ENCODE data around the gene ZNF385A.

Gene ZNF385A

GRCh38 chr12:54420766-54421144 is 36.2 kb upstream of the ZNF385A start:
- Histone ChIP-seq H3K9me3 (ENCODE audit: insufficient read depth, low read length) (no peaks in the 10 kb centered on the region), H3K36me3 (ENCODE audit: insufficient read depth, insufficient read length, low read length) (peaks cover 6% of the 10 kb centered on the region), H3K4me3 (ENCODE audit: insufficient read length, low read depth) (no peak overlapping the region), H3K27me3 (ENCODE audit: insufficient read depth, insufficient read length) (peaks cover 17% of the 10 kb centered on the region), H3K9ac (ENCODE audit: insufficient read length, low read depth) (no peak overlapping the region), H3K4me1 (ENCODE audit: insufficient read depth, insufficient read length) (peaks cover 16% of the 10 kb centered on the region)
- no peak for DNase-seq (ENCODE audit: low read depth, low spot score)
- TF ChIP-seq YY1 (IDR thresholded peaks at IDR 0.05; ENCODE audit: insufficient read depth, insufficient read length) (no peak), ZNF274 (IDR thresholded peaks at IDR 0.05; ENCODE audit: low read depth, low read length) (no peak), SUZ12 (IDR thresholded peaks at IDR 0.05; ENCODE audit: extremely low read depth, insufficient read depth, insufficient read length) (no peak)

- Histone ChIP-seq H3K9ac (ENCODE audit: insufficient read length, low read depth) (peak within 1 kb of the TSS; percentile 85), H3K27me3 (ENCODE audit: insufficient read depth, insufficient read length) (peaks cover 3% of the 10 kb centered on the region), H3K36me3 (ENCODE audit: insufficient read depth, insufficient read length, low read length) (peaks cover 16% of the 10 kb centered on the region), H3K9me3 (ENCODE audit: insufficient read depth, low read length) (no peaks in the 10 kb centered on the region), H3K4me1 (ENCODE audit: insufficient read depth, insufficient read length) (peaks cover 16% of the 10 kb centered on the region), H3K4me3 (ENCODE audit: insufficient read length, low read depth) (peak within 1 kb of the TSS; percentile 70)
- DNase-seq (ENCODE audit: low read depth, low spot score) = no peak
- no peak for TF ChIP-seq ZNF274 (IDR thresholded peaks at IDR 0.05; ENCODE audit: low read depth, low read length)
- no peak for TF ChIP-seq SUZ12 (IDR thresholded peaks at IDR 0.05; ENCODE audit: extremely low read depth, insufficient read depth, insufficient read length)
- no peak for TF ChIP-seq YY1 (IDR thresholded peaks at IDR 0.05; ENCODE audit: insufficient read depth, insufficient read length)
Measured at GRCh38 chr12:54419088-54419887, 34.8 kb upstream of the ZNF385A start, which contains the start of gene ITGA5. Gene ITGA5, minus strand, starts transcription at chr12:54419266. Its CDS starts 68 bp downstream, at chr12:54419198.

GRCh38 chr12:54418441-54419087 is 34.0 kb upstream of the ZNF385A start:
- TF ChIP-seq ZNF274 (IDR thresholded peaks at IDR 0.05; ENCODE audit: low read depth, low read length) (no peak), SUZ12 (IDR thresholded peaks at IDR 0.05; ENCODE audit: extremely low read depth, insufficient read depth, insufficient read length) (no peak), YY1 (IDR thresholded peaks at IDR 0.05; ENCODE audit: insufficient read depth, insufficient read length) (no peak)

GRCh38 chr12:54417712-54418440 is 33.3 kb upstream of the ZNF385A start:
- peaks cover 29% of the 10 kb centered on the region for H3K36me3 ChIP-seq (ENCODE audit: insufficient read depth, insufficient read length, low read length)
- H3K9me3 ChIP-seq (ENCODE audit: insufficient read depth, low read length) = no peaks in the 10 kb centered on the region
- H3K27me3 ChIP-seq (ENCODE audit: insufficient read depth, insufficient read length) = peaks cover 2% of the 10 kb centered on the region
- peak overlapping the region; percentile 85 for H3K9ac ChIP-seq (ENCODE audit: insufficient read length, low read depth)
- peaks cover 19% of the 10 kb centered on the region for H3K4me1 ChIP-seq (ENCODE audit: insufficient read depth, insufficient read length)
- peak overlapping the region; percentile 70 for H3K4me3 ChIP-seq (ENCODE audit: insufficient read length, low read depth)
- TF ChIP-seq SUZ12 (IDR thresholded peaks at IDR 0.05; ENCODE audit: extremely low read depth, insufficient read depth, insufficient read length) (no peak), YY1 (IDR thresholded peaks at IDR 0.05; ENCODE audit: insufficient read depth, insufficient read length) (no peak), ZNF274 (IDR thresholded peaks at IDR 0.05; ENCODE audit: low read depth, low read length) (no peak)
- no peak for DNase-seq (ENCODE audit: low read depth, low spot score)

More at GRCh38 chr12:54418441-54419087, 34.0 kb upstream of the ZNF385A start:
- H3K4me1 ChIP-seq (ENCODE audit: insufficient read depth, insufficient read length) = peaks cover 19% of the 10 kb centered on the region
- H3K9me3 ChIP-seq (ENCODE audit: insufficient read depth, low read length) = no peaks in the 10 kb centered on the region
- peak overlapping the region; percentile 85 for H3K9ac ChIP-seq (ENCODE audit: insufficient read length, low read depth)
- peaks cover 24% of the 10 kb centered on the region for H3K36me3 ChIP-seq (ENCODE audit: insufficient read depth, insufficient read length, low read length)
- H3K4me3 ChIP-seq (ENCODE audit: insufficient read length, low read depth) = peak overlapping the region; percentile 70
- DNase-seq (ENCODE audit: low read depth, low spot score) = no peak
- peaks cover 2% of the 10 kb centered on the region for H3K27me3 ChIP-seq (ENCODE audit: insufficient read depth, insufficient read length)

GRCh38 chr12:54416687-54417603 is 32.4 kb upstream of the ZNF385A start:
- TF ChIP-seq ZNF274 (IDR thresholded peaks at IDR 0.05; ENCODE audit: low read depth, low read length) (no peak), YY1 (IDR thresholded peaks at IDR 0.05; ENCODE audit: insufficient read depth, insufficient read length) (no peak), SUZ12 (IDR thresholded peaks at IDR 0.05; ENCODE audit: extremely low read depth, insufficient read depth, insufficient read length) (no peak)
- Histone ChIP-seq H3K4me1 (ENCODE audit: insufficient read depth, insufficient read length) (peaks cover 19% of the 10 kb centered on the region), H3K9ac (ENCODE audit: insufficient read length, low read depth) (no peak overlapping the region), H3K4me3 (ENCODE audit: insufficient read length, low read depth) (no peak overlapping the region), H3K27me3 (ENCODE audit: insufficient read depth, insufficient read length) (peaks cover 2% of the 10 kb centered on the region), H3K36me3 (ENCODE audit: insufficient read depth, insufficient read length, low read length) (peaks cover 37% of the 10 kb centered on the region), H3K9me3 (ENCODE audit: insufficient read depth, low read length) (no peaks in the 10 kb centered on the region)
- DNase-seq (ENCODE audit: low read depth, low spot score) = no peak

- no peak for DNase-seq (ENCODE audit: low read depth, low spot score)
- TF ChIP-seq YY1 (IDR thresholded peaks at IDR 0.05; ENCODE audit: insufficient read depth, insufficient read length) = no peak
- no peak for TF ChIP-seq SUZ12 (IDR thresholded peaks at IDR 0.05; ENCODE audit: extremely low read depth, insufficient read depth, insufficient read length)
- TF ChIP-seq ZNF274 (IDR thresholded peaks at IDR 0.05; ENCODE audit: low read depth, low read length) = no peak
- Histone ChIP-seq H3K9me3 (ENCODE audit: insufficient read depth, low read length) (no peaks in the 10 kb centered on the region), H3K27me3 (ENCODE audit: insufficient read depth, insufficient read length) (peaks cover 2% of the 10 kb centered on the region), H3K4me1 (ENCODE audit: insufficient read depth, insufficient read length) (peaks cover 13% of the 10 kb centered on the region), H3K9ac (ENCODE audit: insufficient read length, low read depth) (peak overlapping the region; percentile 26), H3K4me3 (ENCODE audit: insufficient read length, low read depth) (no peak overlapping the region), H3K36me3 (ENCODE audit: insufficient read depth, insufficient read length, low read length) (peaks cover 50% of the 10 kb centered on the region)
Measured at GRCh38 chr12:54415221-54415929, 30.8 kb upstream of the ZNF385A start.

All from NT2/D1 (cell line).